Measurements from ENCODE around the gene SERPINB1.

- no peak for TF ChIP-seq GATA2 (IDR thresholded peaks at IDR 0.05; ENCODE audit: low read depth, low read length)
- TF ChIP-seq GATA3 (IDR thresholded peaks at IDR 0.05; ENCODE audit: low read depth, low read length): no peak
Observed at GRCh38 chr6:2784061-2784460, 57.6 kb downstream of the SERPINB1 start.
